Retina (tissue), 1 donor: ENCODE results near the gene ITCH.
A peak's percentile ranks its signal among the peaks of the same experiment; 100 is the strongest.
"Not testable (repeated sequence)": the region's sequence is repeated elsewhere in the genome, so short reads cannot be mapped to it uniquely, and the experiment has no call there.

ENCODE experiments used
- DNase-seq: peaks from one replicate; pipeline ENCODE4 v3.0.0-alpha.2; 2016

Gene ITCH

DNA sequence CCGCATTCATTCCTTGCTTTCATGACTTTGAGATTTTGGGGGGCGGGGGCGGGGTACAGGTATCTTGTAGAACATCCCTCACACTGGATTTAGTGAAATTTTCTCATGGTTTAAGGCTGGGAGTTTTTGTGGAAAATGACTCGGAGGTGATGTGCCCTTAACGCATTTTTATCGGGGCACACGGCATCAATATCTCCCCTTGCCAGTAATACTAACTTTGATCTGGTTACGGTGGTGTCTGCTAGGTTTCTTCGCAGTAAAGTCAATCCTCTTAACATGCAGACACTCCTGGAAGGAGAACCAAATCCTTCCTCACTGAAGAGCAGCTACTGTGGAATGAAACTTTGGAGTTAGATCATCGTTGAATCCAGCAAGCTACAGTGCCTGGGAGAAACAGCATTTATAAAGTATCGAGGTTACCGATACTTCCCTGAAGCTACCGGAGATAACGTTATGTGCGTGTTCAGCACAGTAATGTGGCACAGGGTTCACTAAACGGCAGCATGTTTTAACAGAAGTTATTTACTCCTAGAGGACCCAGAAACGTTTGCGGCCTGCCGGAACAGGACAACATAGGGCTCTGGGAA is 151.9 kb downstream of the ITCH start:
- DNase-seq, result no peak

DNA sequence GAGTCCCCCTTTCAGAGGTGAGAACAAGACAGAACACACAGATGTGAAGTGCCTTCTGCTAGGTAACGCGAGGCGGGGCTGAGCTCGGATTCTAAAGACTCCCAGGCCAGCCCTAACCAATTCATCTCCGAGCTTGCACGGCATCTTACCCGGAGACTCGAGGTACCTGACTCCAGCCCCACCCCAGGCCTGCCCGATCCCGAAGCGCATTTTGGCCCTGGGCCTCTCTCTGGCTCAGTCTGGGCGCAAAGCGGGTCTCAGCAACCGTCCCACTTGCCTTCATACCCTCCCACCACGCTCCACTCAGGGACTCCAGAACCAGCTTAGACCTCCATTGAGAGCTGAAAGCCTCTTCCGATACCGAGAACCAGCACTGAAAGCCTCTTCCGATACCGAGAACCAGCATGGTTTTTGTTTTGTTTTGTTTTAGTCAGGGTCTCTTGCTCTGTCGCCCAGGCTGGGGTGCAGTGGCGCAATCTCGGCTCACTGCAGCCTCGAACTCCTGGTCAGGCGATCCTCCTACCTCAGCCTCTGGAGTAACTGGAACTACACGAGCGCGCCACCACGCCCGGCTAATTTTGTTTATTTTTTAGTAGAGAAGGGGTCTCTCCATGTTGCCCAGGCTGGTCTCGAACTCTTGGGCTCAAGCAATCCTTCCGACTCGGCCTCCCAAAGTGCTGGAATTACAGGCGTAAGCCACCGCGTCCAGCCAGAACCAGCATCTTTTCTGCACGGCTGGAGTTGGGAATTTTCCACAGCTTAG is 152.6 kb downstream of the ITCH start:
- DNase-seq, result peak; percentile 78

DNA sequence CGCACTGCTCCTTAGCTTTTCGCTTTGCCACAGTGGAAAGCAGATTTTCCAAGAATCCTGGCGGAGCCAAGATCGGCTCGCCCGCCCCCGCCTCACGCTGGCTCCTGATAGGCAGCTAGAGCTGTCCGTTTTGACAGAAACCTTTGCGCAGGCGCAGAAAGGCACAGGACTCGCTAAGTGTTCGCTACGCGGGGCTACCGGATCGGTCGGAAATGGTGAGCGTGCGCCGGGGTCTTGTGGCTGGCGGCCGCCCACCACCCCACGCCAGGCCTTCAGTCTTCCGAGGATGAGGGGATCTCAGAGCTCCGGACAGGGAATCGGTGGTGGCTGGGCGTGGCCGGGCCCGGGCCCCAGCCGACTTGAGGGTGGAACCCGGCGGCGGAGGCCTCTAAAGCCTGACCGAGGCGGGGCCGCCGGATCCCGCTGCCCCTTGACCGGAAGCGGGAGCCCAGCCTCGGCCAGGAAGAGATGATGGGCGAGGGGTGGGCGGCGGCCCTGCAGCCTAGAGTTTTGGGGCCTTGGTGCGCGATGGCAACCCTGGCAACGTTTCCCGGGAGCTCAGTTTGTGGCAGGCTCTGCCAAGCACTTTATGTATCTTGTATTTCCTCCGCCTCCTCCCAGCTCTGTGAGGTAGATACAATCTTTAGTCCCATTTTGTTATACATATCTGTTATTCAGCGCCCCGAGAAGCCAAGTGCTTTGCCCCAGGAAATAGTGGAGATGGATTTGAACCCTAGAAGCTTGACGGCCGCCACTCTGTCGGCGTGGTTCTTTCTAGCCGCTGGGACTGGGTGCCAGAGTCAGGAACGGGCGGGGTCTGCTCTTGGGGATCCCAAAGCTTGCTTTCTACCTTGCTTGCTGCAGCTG is 153.4 kb downstream of the ITCH start, which contains the start of gene DYNLRB1:
Gene DYNLRB1, plus strand, starts transcription at position 176 of the 867 bp plus-strand sequence. Its CDS starts 37 bp downstream, at position 213.
- DNase-seq, result peak; percentile 99

DNA sequence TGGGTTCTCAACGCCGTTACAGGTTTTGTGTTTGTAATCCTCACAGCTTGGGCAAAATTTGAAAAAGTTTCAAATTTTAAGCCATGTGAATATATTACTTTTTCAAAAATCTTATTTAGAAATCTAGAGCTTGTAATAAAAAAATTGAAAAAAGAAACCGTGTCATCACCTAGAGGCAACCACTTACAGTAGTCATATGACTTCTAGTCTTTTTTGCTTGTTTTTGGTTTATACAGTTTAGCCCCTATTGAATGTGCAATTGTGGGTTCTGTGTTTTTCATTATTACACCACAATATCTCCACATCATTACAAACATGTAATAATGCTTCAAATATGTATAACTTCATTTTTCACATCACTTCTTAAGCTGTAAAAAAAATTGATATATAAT is 154.0 kb downstream of the ITCH start:
- no peak for DNase-seq

DNA sequence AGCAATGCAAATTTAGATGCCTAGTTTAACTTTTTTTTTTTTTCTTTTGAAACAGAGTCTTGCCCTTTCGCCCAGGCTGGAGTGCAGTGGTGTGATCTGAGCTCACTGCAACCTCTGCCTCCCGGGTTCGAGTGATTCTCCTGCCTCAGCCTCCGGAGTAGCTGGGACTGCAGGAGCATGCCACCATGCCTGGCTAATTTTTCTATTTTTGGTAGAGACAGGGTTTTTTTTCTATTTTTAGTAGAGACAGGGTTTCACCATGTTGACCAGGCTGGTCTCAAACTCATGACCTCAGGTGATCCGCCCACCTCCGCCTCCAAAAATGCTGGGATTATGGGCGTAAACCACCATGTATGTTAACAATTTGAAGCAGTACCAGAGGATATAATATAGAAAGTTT is 155.8 kb downstream of the ITCH start:
- DNase-seq, result not testable (repeated sequence)

DNA sequence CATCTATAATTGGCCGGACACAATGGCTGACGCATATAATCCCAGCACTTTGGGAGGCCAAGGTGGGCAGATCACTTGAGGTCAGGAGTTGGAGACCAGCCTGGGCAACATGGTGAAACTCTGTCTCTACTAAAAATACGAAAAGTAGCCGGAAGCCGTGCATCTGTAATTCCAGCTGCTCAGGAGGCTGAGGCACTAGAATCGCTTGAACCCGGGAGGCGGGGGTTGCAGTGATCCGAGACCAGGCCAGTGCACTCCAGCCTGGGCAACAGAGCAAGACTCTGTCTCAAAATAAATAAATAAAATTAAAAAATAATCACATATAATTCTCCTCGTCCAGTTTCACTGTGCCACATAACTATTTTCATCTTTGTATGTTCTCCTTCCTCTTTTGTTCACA is 156.8 kb downstream of the ITCH start:
- not testable (repeated sequence) for DNase-seq

DNA sequence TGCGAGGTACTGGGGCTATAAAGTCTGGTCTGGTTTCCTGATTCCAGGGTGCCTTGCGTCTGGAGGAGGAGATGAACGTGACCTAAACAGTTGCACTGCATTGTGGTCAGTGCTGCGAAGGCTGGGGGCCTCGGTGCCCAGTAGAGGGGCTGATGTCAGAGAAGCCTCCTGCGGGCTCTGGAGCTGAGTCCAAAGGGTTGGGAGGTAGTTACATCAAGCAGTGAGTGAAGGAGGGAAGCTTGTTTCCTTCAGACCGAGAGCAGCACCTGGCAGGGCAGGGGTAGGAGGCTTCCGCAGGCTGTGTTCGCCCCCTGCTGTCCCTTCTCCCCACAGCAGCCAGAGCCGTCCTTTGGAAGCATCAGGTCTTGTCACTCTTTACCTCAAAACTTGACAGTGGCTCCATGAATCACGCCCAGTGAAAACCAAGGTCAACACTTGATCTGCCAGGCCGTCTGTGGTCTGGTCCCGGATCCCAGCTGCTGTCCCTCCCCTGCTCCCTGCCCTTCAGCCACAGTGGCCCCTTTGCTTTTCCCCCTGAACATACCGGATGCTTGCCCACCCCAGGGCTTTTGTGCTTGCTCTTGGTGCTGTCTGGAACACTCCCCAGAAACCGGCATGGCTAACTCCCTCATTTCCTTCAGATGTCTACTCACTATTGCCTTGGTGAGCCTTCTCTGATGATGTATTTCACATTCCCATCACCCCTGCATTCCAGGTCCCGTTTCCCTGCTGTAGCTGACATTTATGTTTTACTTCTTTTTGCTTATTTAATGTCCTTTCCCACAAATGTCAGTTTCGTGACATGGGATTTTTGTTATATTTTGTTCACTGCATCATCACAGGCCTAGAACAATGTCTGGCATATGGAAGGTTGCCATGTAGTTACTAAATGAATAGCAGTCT is 160.1 kb downstream of the ITCH start:
- DNase-seq, result peak; percentile 40

DNA sequence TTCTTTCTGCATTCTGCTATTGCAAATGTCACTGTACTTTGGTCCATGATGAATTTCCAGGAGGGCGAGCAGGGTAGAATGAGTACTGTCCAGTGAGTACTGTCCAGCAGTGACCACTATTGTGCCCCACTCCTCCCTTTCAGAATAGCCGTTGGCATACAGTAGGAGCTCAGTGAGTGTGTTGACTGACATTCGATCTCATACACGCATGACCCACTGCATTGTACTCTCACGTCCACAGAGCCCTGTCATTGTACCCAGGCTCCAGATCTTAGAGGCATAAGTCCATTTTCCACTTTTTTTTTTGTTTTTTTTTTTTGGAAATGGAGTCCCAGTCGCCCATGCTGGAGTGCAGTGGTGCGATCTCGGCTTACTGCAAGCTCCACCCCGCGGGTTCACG is 161.4 kb downstream of the ITCH start:
- no peak for DNase-seq

DNA sequence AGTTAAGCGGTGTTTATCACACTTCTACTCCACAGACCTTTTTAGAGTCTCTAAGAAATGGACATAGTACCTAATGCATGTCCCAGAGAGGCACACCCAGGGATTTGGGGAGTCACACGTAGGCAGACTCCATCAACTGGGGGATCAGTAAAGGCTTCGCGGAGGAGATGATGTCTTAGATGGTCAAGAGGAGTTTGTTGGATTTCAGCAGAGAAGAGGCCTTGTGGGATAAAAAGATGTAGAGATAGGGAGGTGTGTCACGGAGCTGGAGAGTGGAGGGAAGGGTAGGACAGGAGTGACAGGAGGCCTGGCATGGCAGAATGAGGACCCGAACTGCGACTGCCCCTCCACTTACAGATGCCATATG is 162.3 kb downstream of the ITCH start:
- DNase-seq, result no peak

DNA sequence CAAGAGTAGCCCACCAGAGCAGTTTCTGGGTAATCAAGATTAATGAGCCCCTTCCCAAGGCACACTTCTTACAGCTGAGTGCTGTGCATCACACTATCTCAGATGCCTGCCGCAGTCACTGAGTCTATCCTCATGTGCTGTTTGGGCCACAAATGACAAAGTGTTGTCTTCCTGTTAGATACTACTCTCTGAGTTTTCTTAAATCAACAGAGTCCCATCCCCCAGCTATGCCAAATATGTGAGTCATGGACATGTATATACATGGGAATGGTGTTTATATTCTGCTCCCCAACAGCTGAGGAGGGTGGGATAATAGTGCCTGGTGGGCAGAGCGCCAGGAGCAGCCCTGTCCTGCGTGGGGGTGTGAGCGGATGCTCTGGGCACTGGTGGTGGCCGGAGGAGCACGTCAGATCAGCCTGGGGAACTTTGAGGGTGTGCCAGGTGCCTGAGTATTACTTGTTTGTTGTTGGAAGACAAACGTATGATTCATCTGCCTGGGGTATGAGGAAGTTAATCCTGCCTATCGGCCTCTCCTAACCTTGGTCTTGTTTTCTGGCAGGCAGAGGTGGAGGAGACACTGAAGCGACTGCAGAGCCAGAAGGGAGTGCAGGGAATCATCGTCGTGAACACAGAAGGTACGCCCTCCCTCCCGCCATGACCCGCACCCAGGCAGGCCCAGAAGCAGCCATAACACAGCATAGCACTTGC is 162.8 kb downstream of the ITCH start:
- no peak for DNase-seq

DNA sequence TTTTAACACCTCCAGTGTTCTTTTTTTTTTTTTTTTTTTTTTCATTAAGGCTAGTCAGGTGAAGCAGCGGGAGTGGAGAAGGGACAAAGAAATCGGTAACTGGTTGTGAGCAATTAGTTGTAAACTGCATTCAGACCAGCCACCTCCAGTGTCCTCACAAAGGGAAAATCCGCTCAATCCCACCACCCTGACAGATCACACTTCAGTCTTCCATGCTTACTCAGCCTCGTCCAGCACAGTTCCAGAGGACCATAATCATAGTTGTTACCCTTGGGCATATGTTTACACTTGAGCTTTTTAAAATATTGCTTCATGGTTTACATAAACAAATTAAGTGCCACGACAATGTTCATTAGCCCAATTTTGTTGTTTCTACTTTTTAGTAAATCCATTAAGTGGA is 163.4 kb downstream of the ITCH start:
- DNase-seq, result no peak

DNA sequence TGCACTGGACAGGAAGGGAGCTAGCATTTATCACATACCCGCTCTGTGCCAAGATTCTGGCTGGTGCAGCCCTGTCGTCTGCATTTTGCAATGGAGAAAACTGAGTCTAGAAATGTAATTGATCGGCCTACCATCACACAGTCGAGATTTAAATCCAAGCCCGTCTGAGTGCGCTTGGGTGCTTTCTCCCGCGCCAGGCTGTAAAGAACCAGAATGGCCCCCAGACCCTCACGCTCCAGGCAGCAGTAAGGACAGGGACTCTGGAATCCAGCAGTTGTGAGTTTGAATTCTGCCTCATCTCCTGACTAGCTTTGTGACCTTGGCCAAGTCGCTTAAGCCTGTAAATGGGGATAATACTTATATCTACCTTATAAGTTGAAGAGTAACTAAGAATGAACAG is 163.9 kb downstream of the ITCH start:
- no peak for DNase-seq

DNA sequence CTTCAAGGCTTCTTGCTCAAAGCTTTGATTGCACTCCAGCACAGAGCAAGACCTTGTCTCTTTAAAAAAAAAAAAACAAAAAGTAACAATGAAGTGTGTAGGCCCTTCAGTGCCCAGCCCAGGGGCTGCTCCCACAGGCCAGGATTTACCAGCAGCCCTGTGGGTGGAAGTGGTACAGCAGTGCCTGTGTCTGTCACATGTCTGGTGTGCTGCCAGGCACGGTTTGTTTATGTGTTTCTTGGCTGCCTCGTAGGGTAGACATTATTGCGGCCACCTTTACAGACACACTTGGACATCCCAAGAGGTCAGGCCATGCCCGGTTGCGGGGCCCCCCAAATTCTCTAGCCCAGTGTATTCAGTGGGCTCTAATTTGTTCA is 165.8 kb downstream of the ITCH start:
- DNase-seq, result no peak

DNA sequence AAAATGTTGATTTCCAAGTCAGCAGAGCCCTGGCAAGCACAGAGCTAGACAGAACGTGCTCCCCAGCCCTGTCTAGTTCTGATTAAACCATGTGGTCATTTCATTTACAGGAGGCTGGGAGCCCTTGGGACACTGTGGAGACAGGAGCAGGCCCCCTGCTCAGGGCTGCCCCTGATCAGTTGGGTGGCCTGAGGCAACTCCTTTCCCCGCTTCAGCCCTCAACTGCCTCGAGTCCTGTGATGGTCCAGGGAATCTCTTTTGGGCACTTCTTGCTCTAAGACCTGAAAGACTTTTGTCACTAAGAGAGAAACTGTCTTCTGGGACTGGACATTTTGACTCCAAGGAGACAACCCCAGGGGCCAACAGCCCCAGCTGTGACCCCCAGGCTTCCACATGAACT is 166.7 kb downstream of the ITCH start:
- DNase-seq, result no peak

DNA sequence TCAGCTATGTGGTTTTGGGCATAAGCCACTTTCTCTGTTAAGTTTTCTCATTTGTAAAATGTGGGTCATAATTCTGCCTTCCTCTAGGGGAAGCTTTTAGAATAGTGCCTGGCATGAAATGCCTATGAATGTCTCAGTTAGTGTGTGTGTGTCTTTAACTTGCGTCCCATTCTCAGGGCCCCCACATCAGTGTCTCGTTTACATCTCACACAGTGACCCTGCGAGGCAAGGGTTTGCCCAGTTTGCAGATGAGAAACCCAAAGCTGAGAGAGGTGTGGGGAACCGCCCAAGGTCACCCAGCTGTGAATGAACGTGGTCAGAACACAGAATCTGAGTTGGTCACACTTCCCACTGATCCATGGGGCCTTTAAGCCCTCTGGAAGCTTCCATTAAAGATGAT is 167.3 kb downstream of the ITCH start:
- DNase-seq, result no peak

DNA sequence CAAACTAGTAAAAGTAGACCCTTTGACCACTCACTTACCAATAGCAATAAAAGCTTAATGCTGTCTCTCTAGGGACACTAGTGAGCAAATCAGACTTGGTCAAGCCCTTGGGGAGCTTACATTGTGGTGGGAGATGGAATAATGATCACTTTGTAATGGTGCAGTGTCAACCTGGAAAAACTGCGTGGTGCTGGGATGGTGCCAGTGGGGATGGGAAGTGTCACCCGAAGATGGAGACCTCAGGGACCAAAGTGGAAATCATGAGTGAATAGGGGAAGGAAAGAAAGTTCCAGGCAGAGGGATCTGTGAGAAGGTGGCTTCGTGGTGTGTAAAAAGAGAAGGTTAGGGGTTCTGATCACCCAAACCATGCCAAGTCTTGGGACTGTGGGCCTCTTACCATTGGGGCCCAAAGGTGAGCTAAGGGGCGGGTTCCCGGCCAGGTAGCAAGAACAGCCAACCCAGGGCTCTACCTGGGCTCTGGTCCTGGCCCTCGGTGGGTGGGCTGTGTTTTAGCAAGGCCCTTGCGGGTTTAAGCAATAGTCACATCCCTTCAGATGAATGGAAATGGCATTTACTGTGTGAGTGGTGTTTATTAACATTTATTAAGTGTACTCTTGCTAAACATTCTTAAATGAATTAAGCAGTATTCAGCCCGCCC is 168.7 kb downstream of the ITCH start:
- DNase-seq, result no peak

DNA sequence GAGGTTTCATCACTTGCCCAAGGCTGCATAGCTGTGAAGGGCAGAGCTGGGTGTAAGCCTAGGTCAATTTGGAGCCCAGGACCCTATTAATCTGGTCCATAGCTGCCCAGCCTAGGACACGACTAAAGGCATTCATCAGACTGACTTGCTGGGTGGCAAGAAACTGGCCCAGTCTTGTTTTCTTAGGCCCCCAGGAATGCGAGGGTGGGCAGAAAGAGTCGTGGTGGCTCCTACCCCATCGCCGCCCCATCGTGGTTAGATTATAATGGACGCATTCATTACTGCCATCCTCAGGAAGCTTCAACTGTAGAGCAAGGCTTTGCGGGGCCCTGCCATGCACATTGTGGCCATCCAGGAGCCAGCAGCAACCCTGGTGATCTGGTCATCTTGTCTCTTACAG is 169.2 kb downstream of the ITCH start:
- DNase-seq, result no peak

DNA sequence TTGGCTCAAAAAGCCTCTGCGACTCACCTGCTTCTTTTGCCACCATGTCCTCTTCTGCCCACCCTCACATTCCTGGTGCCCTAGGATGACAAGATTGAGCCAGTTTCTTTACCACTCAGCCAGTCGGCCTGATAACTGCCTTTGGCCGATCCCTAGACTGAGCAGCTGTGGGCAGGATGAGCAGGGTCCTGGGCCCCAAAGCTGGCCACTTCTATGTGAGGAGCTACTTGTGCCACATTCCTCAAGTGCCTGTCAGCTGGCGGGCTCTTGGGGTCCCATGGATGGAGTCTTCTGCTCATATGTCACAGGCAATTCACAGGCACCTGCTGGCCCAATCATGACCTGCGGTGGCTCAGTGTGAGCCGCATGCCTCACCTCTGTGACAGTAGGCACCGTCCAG is 169.7 kb downstream of the ITCH start:
- DNase-seq, result no peak

DNA sequence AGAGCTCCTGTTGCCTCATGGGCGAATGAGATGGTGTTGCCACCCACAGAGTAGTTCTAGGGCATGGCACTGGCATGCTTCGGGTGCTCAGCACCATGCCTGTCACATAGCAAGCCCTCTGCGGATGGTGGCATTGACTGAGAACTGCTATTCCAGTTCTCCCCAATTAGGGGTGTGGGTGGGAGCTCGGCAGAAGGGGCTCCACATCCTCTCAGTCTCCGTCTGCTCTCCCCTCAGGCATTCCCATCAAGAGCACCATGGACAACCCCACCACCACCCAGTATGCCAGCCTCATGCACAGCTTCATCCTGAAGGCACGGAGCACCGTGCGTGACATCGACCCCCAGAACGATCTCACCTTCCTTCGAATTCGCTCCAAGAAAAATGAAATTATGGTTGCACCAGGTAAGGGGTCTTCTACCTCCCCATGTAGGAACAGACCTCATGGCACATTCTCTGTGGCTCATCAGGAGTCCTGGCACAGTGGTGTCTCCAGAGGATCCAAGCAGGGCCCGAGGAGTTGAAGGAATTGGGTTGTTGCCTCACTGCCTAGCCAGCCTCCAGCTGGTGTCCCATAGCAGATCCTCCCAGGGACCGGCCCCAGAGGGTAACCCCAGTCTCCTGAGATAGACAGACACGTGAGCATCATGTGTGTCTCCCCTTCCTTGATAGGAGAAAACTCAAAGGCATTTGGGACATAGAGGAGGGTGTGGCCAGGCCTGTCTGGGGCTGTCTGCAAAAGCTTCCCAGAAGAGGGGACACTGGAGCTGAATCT is 171.5 kb downstream of the ITCH start:
- no peak for DNase-seq

DNA sequence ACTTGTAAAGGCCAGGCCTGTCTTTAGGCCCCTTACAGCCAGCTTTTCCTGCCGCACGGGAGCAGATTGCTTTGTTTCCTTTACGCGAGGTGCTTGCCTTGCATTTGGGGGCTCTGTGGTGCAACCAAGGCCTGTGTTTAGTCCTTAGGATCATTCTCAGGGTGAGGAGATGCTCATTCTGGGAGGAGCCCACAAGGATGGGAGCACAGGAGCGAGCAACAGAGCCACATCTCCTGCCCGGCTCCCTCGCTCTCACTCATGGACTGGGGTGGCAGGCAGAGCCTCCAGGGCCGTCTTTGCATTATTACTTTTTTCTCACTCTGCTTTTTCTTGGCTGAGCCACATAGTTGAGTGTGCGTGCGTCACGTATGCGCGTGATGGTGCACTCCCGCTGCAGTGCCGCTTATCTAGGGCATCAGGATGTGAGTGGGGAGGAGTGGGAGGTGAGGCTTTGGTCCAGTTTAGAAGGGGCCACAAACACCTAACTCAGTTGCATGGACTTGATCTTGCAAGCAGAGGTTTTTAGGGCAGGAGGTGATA is 172.3 kb downstream of the ITCH start:
- no peak for DNase-seq

DNA sequence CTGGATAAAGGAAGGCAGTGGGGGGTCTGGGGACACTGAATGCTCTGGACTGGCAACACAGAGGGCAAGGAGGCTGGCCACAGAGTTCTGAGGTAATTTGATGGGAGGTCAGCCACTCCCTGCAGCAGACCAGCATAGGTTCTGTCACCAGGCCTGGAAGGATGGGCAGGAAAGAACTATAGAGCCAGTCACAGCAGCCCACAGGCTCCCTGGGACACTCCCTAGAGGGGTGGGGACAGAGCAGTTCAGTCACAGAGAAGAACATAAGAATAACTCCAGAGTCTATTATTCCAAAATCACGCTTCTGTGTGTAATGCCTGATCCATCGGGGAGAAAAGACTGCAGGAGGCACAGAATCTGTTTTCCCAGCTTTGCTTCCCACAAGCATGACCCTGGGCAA is 172.8 kb downstream of the ITCH start:
- no peak for DNase-seq
